Heart left ventricle (tissue), 16 donors: ENCODE results near the gene EVI5L. TPM values are rescaled to one million over a fixed set of nuclear protein-coding genes. Genes with fewer than 3 reads are reported as not detected.

Experiments
- ATAC-seq, 4 donors: fragments of 200-7000 bp; cut with Tn5 transposase; one replicate each; pipeline ENCODE4 v1.9.1; 2020 to 2022; ENCODE audit warnings: moderate library complexity in 4 of 4, mild to moderate bottlenecking in 3 of 4, moderate number of reproducible peaks in 1 of 4
- DNase-seq, 5 donors: peaks; one replicate each; pipeline ENCODE4 v3.0.0-alpha.2; 2020
- H3K27ac ChIP-seq, 12 donors: fragments of 200-600 bp; sonication (generic) in 4 of 12; one replicate each; pipeline versions ENCODE4 v1.5.0 to v1.8.0; 2016 to 2022; ENCODE audit warnings: mild to moderate bottlenecking in 2 of 12
- H3K27me3 ChIP-seq, 9 donors: fragments of 200-600 bp; sonication (generic) in 2 of 9; one replicate each; pipeline versions ENCODE4 v1.5.1 to v1.8.0; 2016 to 2022; ENCODE audit warnings: mild to moderate bottlenecking in 3 of 9
- H3K36me3 ChIP-seq, 9 donors: fragments of 200-600 bp; sonication (generic) in 2 of 9; one replicate each; pipeline versions ENCODE4 v1.5.0 to v1.8.0; 2018 to 2022; ENCODE audit warnings: mild to moderate bottlenecking in 2 of 9
- H3K4me1 ChIP-seq, 12 donors: fragments of 200-600 bp; sonication (generic) in 4 of 12; one replicate each; pipeline versions ENCODE4 v1.5.0 to v1.8.0; 2016 to 2022; ENCODE audit warnings: mild to moderate bottlenecking in 3 of 12
- H3K4me3 ChIP-seq, 12 donors: fragments of 200-600 bp; sonication (generic) in 4 of 12; one replicate each; pipeline versions ENCODE4 v1.5.0 to v1.8.0; 2017 to 2022; ENCODE audit warnings: mild to moderate bottlenecking in 9 of 12, moderate library complexity in 4 of 12
- H3K9me3 ChIP-seq, 12 donors: fragments of 200-600 bp; sonication (generic) in 4 of 12; one replicate each; pipeline versions ENCODE4 v1.5.0 to v1.8.0; 2016 to 2022; ENCODE audit warnings: mild to moderate bottlenecking in 1 of 12
- POLR2A ChIP-seq, 2 donors: fragments of 450-650 bp; IDR thresholded peaks; one replicate each; pipeline ENCODE4 v1.6.1; 2017; ENCODE audit warnings: antibody characterized with exemption in 2 of 2, mild to moderate bottlenecking in 2 of 2, moderate library complexity in 2 of 2
- WGBS, 4 donors: extraction: QIAGEN DNeasy Blood & Tissue Kit in 2 of 4; methylation state at CpG; one replicate each; pipeline versions ENCODE4 v1.1.5 to v1.1.7; 2013 to 2018; 5-methylcytosine and 5-hydroxymethylcytosine counted together
- intact Hi-C, 10 donors: fragments of 100-400 bp; cut with DNase I; formaldehyde crosslinking; loops; one replicate each; pipeline versions ENCODE4 v1.11.1 to v1.14.2; 2022
- long read RNA-seq, 3 donors: library from polyadenylated mRNA; unstranded; transcript quantifications; one replicate each; pipeline ENCODE4 v2.0.0, GENCODE V29; 2020 to 2021
- polyA plus RNA-seq, 2 donors: library from polyadenylated mRNA; stranded (reverse); fragments of 200-250 nt; gene quantifications; one replicate each; pipeline ENCODE4 v1.2.3, GENCODE V29; 2013
- total RNA-seq, 9 donors: library from RNA; depleted of rRNA in 2 of 9; stranded (reverse); fragments of >200 nt in 2 of 9; fragmentation: NEBNext Ultra II Directional in 3 of 9; extraction: Animal tissue kit (Norgen Biotek cat#: 25700) in 3 of 9; gene quantifications; one replicate each; pipeline versions ENCODE4 v1.1.0 to v1.2.4, GENCODE V29; 2016 to 2023
- TF ChIP-seq, protein P1 (sequence below), 12 donors: fragments of 200-600 bp; sonication (generic) in 4 of 12; IDR thresholded peaks; one replicate each; pipeline versions ENCODE4 v1.5.0 to v1.8.0; 2018 to 2022; ENCODE audit warnings: antibody characterized with exemption in 12 of 12, mild to moderate bottlenecking in 5 of 12
- donor health status: ischemic (EF 13 %, LVEDD 7.1; RV severe dilation, severe dysfunction).
- donor health status: healthy with polysubstance abuse.
- donor health status: DM: no; HTN: yes; CAD: no.
- donor health status: DM: no; HTN: no; CAD: no.
- donor health status: ischemic (EF 25% LVEDD 6.9; RV normal size, moderate dysfunction).
- donor health status: ischemic (EF 25% LVEDD 5.7; RV mildly dilated, moderate dysfunction).
- donor health status: healthy.
- donor health status: DM: yes; HTN: yes; CAD: no.
- donor health status: ischemic (EF 35%, LVEDD 5.7; RV mildly dilated, moderate dysfunction).
- donor health status: nonischemic (EF 11% LVEDD 7.7; RV severe dilation, severe dysfunction).
- donor health status: DM: yes; HTN: yes; CAD: no.
- donor health status: PGD.
- donor health status: ischemic (EF 29% LVEDD 5.4; RV normal size, mild dysfunction).
- donor health status: nonischemic (EF 23%, LVEDD 6.1; RV moderate dilation, normal function).

Gene EVI5L
- total RNA-seq (10 to 100 TPM; 18.2 to 41.9 (median 22.1) TPM), polyA plus RNA-seq (10 to 100 TPM; 20.5 to 34.7 TPM)
- long read RNA-seq, donor 1, transcript EVI5L-202 (19 exons, 2,418 nt) = major isoform, 5 of 35 reads
- long read RNA-seq, donor 1, partial matches to known transcripts = 13 of 35 reads
- long read RNA-seq, donor 1, other reads (novel, unspliced or antisense) = 17 of 35 reads
- long read RNA-seq, donor 2, partial matches to known transcripts = 9 of 19 reads
- long read RNA-seq, donor 2, other reads (novel, unspliced or antisense) = 10 of 19 reads
- long read RNA-seq, donor 3, transcript EVI5L-202 (19 exons, 2,418 nt) = major isoform, 8 of 96 reads
- long read RNA-seq, donor 3, partial matches to known transcripts = 31 of 96 reads
- long read RNA-seq, donor 3, other reads (novel, unspliced or antisense) = 56 of 96 reads

DNA sequence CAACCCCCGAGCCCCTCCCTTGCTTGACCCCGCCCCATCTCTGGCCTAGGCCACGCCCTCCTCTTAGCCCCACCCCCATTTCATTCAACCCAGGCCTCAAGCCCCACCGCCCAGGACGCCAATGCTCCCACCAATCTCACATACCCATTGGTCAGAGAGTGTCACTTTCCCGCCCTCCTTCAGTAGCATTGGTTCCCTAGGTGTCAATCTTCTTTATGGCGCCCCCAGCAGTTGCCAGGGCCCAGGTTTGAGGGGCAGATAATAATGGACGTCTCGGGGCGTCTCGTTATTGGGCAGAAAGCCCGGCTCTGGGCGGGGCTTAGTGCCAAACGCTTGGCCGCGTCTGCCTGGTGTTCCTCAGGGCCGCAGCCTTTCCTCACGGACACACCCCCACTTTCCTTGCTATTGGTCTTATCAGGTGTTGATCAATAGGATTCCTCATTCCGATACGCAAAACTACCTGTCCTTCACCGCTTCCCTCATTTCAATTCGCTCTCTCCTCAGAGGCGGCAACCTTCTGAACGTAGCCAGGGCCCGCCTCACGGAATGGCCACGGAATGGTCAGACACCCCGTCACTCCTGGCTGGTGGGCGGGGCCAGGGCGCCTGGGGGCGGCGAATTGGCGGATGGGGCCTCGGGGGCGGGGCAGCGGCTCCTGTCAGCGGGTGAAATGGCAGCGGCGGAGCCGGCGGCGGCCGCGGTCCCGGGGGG, at the start of gene EVI5L:
Gene EVI5L (plus strand): TSS at position 658 of the 711 bp plus-strand sequence. CDS start 16,325 bp downstream, outside the sequence.
- intact Hi-C loops = no loop called here
- H3K4me3 ChIP-seq = peak within 1 kb of the TSS; percentile 54 to 98 (median 76)
- peaks cover 0 to 43% (median 22%) of the 10 kb centered on the region in 12 donors for H3K4me1 ChIP-seq
- no peaks in the 10 kb centered on the region for H3K27me3 ChIP-seq
- peak within 1 kb of the TSS in 4 of 12 donors; percentile 24 to 74 (median 60) for H3K27ac ChIP-seq
- ATAC-seq (peak; percentile 91 to 94 (median 94)), DNase-seq (peak; percentile 99)
- H3K36me3 ChIP-seq = no peaks in the 10 kb centered on the region
- no peaks in the 10 kb centered on the region for H3K9me3 ChIP-seq
- WGBS, 4 donors = 0 to 1% (median 0%) methylated on average over 25 to 45 of the region's 45 CpGs
- TF ChIP-seq POLR2A (IDR thresholded peaks at IDR 0.05) = no peak
- TF ChIP-seq, protein P1, sequence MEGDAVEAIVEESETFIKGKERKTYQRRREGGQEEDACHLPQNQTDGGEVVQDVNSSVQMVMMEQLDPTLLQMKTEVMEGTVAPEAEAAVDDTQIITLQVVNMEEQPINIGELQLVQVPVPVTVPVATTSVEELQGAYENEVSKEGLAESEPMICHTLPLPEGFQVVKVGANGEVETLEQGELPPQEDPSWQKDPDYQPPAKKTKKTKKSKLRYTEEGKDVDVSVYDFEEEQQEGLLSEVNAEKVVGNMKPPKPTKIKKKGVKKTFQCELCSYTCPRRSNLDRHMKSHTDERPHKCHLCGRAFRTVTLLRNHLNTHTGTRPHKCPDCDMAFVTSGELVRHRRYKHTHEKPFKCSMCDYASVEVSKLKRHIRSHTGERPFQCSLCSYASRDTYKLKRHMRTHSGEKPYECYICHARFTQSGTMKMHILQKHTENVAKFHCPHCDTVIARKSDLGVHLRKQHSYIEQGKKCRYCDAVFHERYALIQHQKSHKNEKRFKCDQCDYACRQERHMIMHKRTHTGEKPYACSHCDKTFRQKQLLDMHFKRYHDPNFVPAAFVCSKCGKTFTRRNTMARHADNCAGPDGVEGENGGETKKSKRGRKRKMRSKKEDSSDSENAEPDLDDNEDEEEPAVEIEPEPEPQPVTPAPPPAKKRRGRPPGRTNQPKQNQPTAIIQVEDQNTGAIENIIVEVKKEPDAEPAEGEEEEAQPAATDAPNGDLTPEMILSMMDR (IDR thresholded peaks at IDR 0.05) = peak in 1 of 12 donors; percentile 12

DNA sequence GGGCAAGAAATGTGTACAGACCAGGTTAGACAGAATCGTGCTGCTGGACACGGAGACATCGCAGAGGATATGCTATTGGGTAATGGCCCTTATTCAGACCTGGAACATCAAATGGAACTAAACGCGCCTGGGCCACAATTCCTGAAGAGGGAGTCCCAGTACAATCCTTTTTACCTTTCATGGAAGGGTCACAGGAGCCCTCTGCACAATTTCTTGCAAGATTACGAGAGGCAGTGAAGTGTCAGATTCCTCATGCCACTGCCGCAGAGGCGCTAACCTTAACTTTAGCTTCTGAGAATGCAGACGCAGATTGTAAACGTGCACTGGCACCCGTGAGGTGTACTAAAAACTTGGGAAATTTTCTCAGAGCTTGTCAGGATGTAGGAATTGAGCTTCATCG, 48.9 kb upstream of the EVI5L start:
- WGBS, 4 donors = 31 to 36% (median 34%) methylated on average over 12 of the region's 12 CpGs
- Histone ChIP-seq H3K9me3 (peaks cover 0 to 9% (median 0%) of the 10 kb centered on the region in 12 donors), H3K27ac (no peak overlapping the region), H3K27me3 (peaks cover 0 to 56% (median 16%) of the 10 kb centered on the region in 9 donors), H3K4me3 (no peak overlapping the region), H3K4me1 (no peaks in the 10 kb centered on the region), H3K36me3 (no peaks in the 10 kb centered on the region)
- intact Hi-C loops = loop anchor here in 1 of 10 donors (10.0 kb wide), 1 partner anchor 196 kb away; no protein-coding TSS in a partner anchor
- no peak for DNase-seq
- ATAC-seq = no peak
- TF ChIP-seq, protein P1 (IDR thresholded peaks at IDR 0.05) = no peak
- TF ChIP-seq POLR2A (IDR thresholded peaks at IDR 0.05) = no peak

DNA sequence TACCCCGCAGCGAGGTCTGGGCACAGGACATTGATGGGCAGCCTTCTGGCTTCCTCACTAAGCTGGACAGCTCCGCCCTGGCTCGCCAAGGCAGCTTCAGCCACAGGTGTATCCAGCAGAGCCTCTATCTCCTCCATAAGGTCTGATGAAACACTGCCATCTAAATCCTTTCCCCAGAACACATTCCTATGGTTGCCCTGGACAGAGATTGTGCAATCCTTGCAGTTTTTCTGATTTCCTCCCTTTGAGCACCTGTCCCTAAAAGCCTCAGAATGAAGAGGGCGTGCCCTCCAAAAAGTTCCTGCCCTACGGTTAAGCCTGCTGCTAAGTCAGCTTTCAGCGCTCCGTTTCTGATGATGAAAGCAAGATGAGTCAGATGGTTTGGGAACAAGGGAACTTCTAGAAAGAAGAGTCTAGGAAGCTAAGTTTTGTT, 46.0 kb upstream of the EVI5L start:
- H3K27me3 ChIP-seq = peaks cover 8 to 82% (median 30%) of the 10 kb centered on the region in 9 donors
- peaks cover 0 to 6% (median 0%) of the 10 kb centered on the region in 12 donors for H3K4me1 ChIP-seq
- peak in 1 of 5 donors; percentile 47 for DNase-seq
- no peak overlapping the region for H3K4me3 ChIP-seq
- WGBS, 4 donors = 20 to 32% (median 29%) methylated on average over 8 of the region's 8 CpGs
- intact Hi-C loops = loop anchor here in 1 of 10 donors (10.0 kb wide), 1 partner anchor 199 kb away; no protein-coding TSS in a partner anchor
- TF ChIP-seq, protein P1 (IDR thresholded peaks at IDR 0.05) = no peak
- no peak for TF ChIP-seq POLR2A (IDR thresholded peaks at IDR 0.05)
- H3K9me3 ChIP-seq = peaks cover 0 to 9% (median 0%) of the 10 kb centered on the region in 12 donors
- H3K27ac ChIP-seq = no peak overlapping the region
- peak in 3 of 4 donors; percentile 31 to 61 (median 49) for ATAC-seq
- H3K36me3 ChIP-seq = no peaks in the 10 kb centered on the region

DNA sequence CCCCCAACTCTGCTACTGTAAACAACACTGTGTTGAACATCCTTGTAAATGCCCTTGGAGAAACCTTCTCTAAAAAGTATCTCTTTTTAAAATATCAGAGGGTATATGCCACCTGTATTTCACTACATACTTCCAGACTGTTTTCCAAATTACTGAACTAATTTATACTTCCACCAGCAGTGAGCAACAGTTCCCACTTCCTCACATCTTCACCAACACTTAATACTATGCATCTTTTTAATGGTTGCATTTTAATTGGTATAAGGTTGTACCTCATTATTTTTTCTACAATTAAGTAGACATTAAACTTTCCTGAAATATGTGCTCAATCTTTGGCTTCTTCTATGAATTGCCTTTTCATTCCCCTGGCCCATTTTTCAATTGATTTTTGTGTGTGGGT, 45.2 kb upstream of the EVI5L start:
- H3K27me3 ChIP-seq = peaks cover 15 to 82% (median 36%) of the 10 kb centered on the region in 9 donors
- no peaks in the 10 kb centered on the region for H3K36me3 ChIP-seq
- H3K4me1 ChIP-seq = peaks cover 0 to 12% (median 0%) of the 10 kb centered on the region in 12 donors
- intact Hi-C loops = loop anchor here in 1 of 10 donors (10.0 kb wide), 1 partner anchor 200 kb away; no protein-coding TSS in a partner anchor
- TF ChIP-seq, protein P1 (IDR thresholded peaks at IDR 0.05) = no peak
- TF ChIP-seq POLR2A (IDR thresholded peaks at IDR 0.05) = no peak
- DNase-seq (no peak), ATAC-seq (no peak)
- H3K4me3 ChIP-seq = no peak overlapping the region
- peaks cover 0 to 9% (median 0%) of the 10 kb centered on the region in 12 donors for H3K9me3 ChIP-seq
- H3K27ac ChIP-seq = no peak overlapping the region
